Duodenal mucosa (tissue), 2 donors: ENCODE results near the gene SMYD3.

Source experiments
- H3K27ac ChIP-seq: one replicate; pipeline ENCODE4 v1.7.0; 2013; ENCODE audit warnings: low read depth, low read length
- H3K27me3 ChIP-seq, 2 donors: one replicate each; pipeline ENCODE4 v1.7.0; 2013; ENCODE audit warnings: low read length in 2 of 2, control low read depth in 1 of 2; ENCODE audit not compliant: insufficient read depth in 2 of 2, control insufficient read depth in 1 of 2
- H3K36me3 ChIP-seq, 2 donors: one replicate each; pipeline ENCODE4 v1.7.0; 2013; ENCODE audit warnings: low read length in 2 of 2, control low read depth in 1 of 2; ENCODE audit not compliant: insufficient read depth in 2 of 2, control insufficient read depth in 1 of 2
- H3K4me1 ChIP-seq, 2 donors: one replicate each; pipeline ENCODE4 v1.7.0; 2013; ENCODE audit warnings: low read length in 2 of 2, control low read depth in 1 of 2; ENCODE audit not compliant: insufficient read depth in 2 of 2, control insufficient read depth in 1 of 2
- H3K4me3 ChIP-seq, 2 donors: one replicate each; pipeline ENCODE4 v1.7.0; 2013; ENCODE audit warnings: low read length in 2 of 2, low read depth in 1 of 2
- H3K9ac ChIP-seq, 2 donors: one replicate each; pipeline ENCODE4 v1.7.0; 2013; ENCODE audit warnings: low read length in 2 of 2, low read depth in 1 of 2
- H3K9me3 ChIP-seq, 2 donors: one replicate each; pipeline ENCODE4 v1.7.0; 2013; ENCODE audit warnings: low read length in 2 of 2, control low read depth in 1 of 2; ENCODE audit not compliant: control insufficient read depth in 1 of 2

SMYD3 gene

GRCh38 chr1:245840971-245841370 is 666.1 kb downstream of the SMYD3 start:
- no peaks in the 10 kb centered on the region for H3K9me3 ChIP-seq
- H3K4me1 ChIP-seq = no peaks in the 10 kb centered on the region
- no peaks in the 10 kb centered on the region for H3K36me3 ChIP-seq
- no peaks in the 10 kb centered on the region for H3K27me3 ChIP-seq
- H3K9ac ChIP-seq = no peak overlapping the region
- H3K27ac ChIP-seq = no peak overlapping the region
- H3K4me3 ChIP-seq = no peak overlapping the region

GRCh38 chr1:245837718-245838117 is 669.4 kb downstream of the SMYD3 start:
- Histone ChIP-seq H3K27me3 (no peaks in the 10 kb centered on the region), H3K36me3 (no peaks in the 10 kb centered on the region), H3K9me3 (no peaks in the 10 kb centered on the region), H3K4me1 (no peaks in the 10 kb centered on the region), H3K9ac (no peak overlapping the region), H3K4me3 (no peak overlapping the region), H3K27ac (no peak overlapping the region)

GRCh38 chr1:245835386-245835785 is 671.7 kb downstream of the SMYD3 start:
- Histone ChIP-seq H3K36me3 (no peaks in the 10 kb centered on the region), H3K9ac (no peak overlapping the region), H3K4me3 (no peak overlapping the region), H3K27ac (no peak overlapping the region), H3K4me1 (no peaks in the 10 kb centered on the region), H3K27me3 (no peaks in the 10 kb centered on the region), H3K9me3 (no peaks in the 10 kb centered on the region)

- Histone ChIP-seq H3K9me3 (no peaks in the 10 kb centered on the region), H3K27ac (no peak overlapping the region), H3K27me3 (no peaks in the 10 kb centered on the region), H3K36me3 (no peaks in the 10 kb centered on the region), H3K4me1 (no peaks in the 10 kb centered on the region), H3K9ac (no peak overlapping the region), H3K4me3 (no peak overlapping the region)
Measured at GRCh38 chr1:245834002-245834401, 673.1 kb downstream of the SMYD3 start.

- Histone ChIP-seq H3K4me1 (no peaks in the 10 kb centered on the region), H3K36me3 (no peaks in the 10 kb centered on the region), H3K27me3 (no peaks in the 10 kb centered on the region), H3K4me3 (no peak overlapping the region), H3K9me3 (no peaks in the 10 kb centered on the region), H3K27ac (no peak overlapping the region), H3K9ac (no peak overlapping the region)
Measured at GRCh38 chr1:245832771-245833527, 674.1 kb downstream of the SMYD3 start.

GRCh38 chr1:245831518-245831917 is 675.6 kb downstream of the SMYD3 start:
- Histone ChIP-seq H3K4me3 (no peak overlapping the region), H3K27me3 (no peaks in the 10 kb centered on the region), H3K9ac (no peak overlapping the region), H3K4me1 (no peaks in the 10 kb centered on the region), H3K9me3 (no peaks in the 10 kb centered on the region), H3K36me3 (no peaks in the 10 kb centered on the region), H3K27ac (no peak overlapping the region)

- H3K9me3 ChIP-seq = no peaks in the 10 kb centered on the region
- no peak overlapping the region for H3K27ac ChIP-seq
- no peaks in the 10 kb centered on the region for H3K36me3 ChIP-seq
- no peaks in the 10 kb centered on the region for H3K4me1 ChIP-seq
- H3K27me3 ChIP-seq = no peaks in the 10 kb centered on the region
- no peak overlapping the region for H3K9ac ChIP-seq
- H3K4me3 ChIP-seq = no peak overlapping the region
Measured at GRCh38 chr1:245829826-245830225, 677.3 kb downstream of the SMYD3 start.

- Histone ChIP-seq H3K27me3 (no peaks in the 10 kb centered on the region), H3K27ac (no peak overlapping the region), H3K9ac (no peak overlapping the region), H3K9me3 (no peaks in the 10 kb centered on the region), H3K4me3 (no peak overlapping the region), H3K36me3 (no peaks in the 10 kb centered on the region), H3K4me1 (no peaks in the 10 kb centered on the region)
Measured at GRCh38 chr1:245829194-245829593, 677.9 kb downstream of the SMYD3 start.

- H3K9me3 ChIP-seq = no peaks in the 10 kb centered on the region
- no peaks in the 10 kb centered on the region for H3K4me1 ChIP-seq
- no peak overlapping the region for H3K9ac ChIP-seq
- no peaks in the 10 kb centered on the region for H3K36me3 ChIP-seq
- no peak overlapping the region for H3K27ac ChIP-seq
- no peaks in the 10 kb centered on the region for H3K27me3 ChIP-seq
- H3K4me3 ChIP-seq = no peak overlapping the region
Measured at GRCh38 chr1:245827301-245827700, 679.8 kb downstream of the SMYD3 start.

GRCh38 chr1:245825128-245825901 is 681.8 kb downstream of the SMYD3 start:
- Histone ChIP-seq H3K27ac (no peak overlapping the region), H3K4me3 (no peak overlapping the region), H3K9ac (no peak overlapping the region), H3K27me3 (no peaks in the 10 kb centered on the region), H3K36me3 (no peaks in the 10 kb centered on the region), H3K9me3 (no peaks in the 10 kb centered on the region), H3K4me1 (no peaks in the 10 kb centered on the region)
